Mesendoderm (in vitro differentiated cells): ENCODE data around the gene BANK1.
A peak's percentile ranks its signal among the peaks of the same experiment; 100 is the strongest.

Experiments
- DNase-seq: peaks from one replicate; pipeline ENCODE4 v3.0.0; 2013
- H2AK5ac ChIP-seq: 2 replicates; pipeline ENCODE4 v1.6.1; 2013; ENCODE audit warnings: low read length, inconsistent platforms
- H2BK120ac ChIP-seq: 2 replicates; pipeline ENCODE4 v1.6.1; 2013; ENCODE audit warnings: low read depth, mild to moderate bottlenecking, low read length, moderate library complexity, mixed read lengths
- H2BK15ac ChIP-seq: replicated peaks from 2 replicates; pipeline ENCODE4 v1.6.1; 2013; ENCODE audit warnings: low read depth, mild to moderate bottlenecking, moderate library complexity
- H2BK5ac ChIP-seq: 2 replicates; pipeline ENCODE4 v1.6.1; 2013; ENCODE audit warnings: low read length, inconsistent platforms
- H3K18ac ChIP-seq: 2 replicates; pipeline ENCODE4 v1.6.1; 2013; ENCODE audit warnings: mild to moderate bottlenecking, low read length, mixed read lengths
- H3K23ac ChIP-seq: one replicate; pipeline ENCODE4 v1.6.1; 2013; ENCODE audit warnings: low read length
- H3K27ac ChIP-seq: 2 replicates; pipeline ENCODE4 v1.5.1; 2013; ENCODE audit warnings: low read depth, mild to moderate bottlenecking, inconsistent platforms, low read length, moderate library complexity
- H3K27me3 ChIP-seq: 2 replicates; pipeline ENCODE4 v1.6.1; 2013; ENCODE audit warnings: low read length, control low read depth, mild to moderate bottlenecking, inconsistent platforms; ENCODE audit not compliant: insufficient read depth, poor library complexity
- H3K36me3 ChIP-seq: 2 replicates; pipeline ENCODE4 v1.6.1; 2013; ENCODE audit warnings: low read length, inconsistent platforms; ENCODE audit not compliant: control insufficient read depth, insufficient read depth
- H3K4ac ChIP-seq: one replicate; pipeline ENCODE4 v1.6.1; 2013; ENCODE audit warnings: low read depth, mild to moderate bottlenecking, low read length, moderate library complexity
- H3K4me1 ChIP-seq: 2 replicates; pipeline ENCODE4 v1.6.1; 2013; ENCODE audit warnings: low read depth, low read length, inconsistent platforms; ENCODE audit not compliant: control insufficient read depth
- H3K4me2 ChIP-seq: 2 replicates; pipeline ENCODE4 v1.6.1; 2013; ENCODE audit warnings: low read length
- H3K4me3 ChIP-seq: 2 replicates; pipeline ENCODE4 v1.5.1; 2013; ENCODE audit warnings: mild to moderate bottlenecking, low read length
- H3K56ac ChIP-seq: one replicate; pipeline ENCODE4 v1.6.1; 2013; ENCODE audit warnings: low read length
- H3K79me1 ChIP-seq: 2 replicates; pipeline ENCODE4 v1.6.1; 2013; ENCODE audit warnings: low read length, inconsistent platforms
- H3K79me2 ChIP-seq: 2 replicates; pipeline ENCODE4 v1.6.1; 2013; ENCODE audit warnings: mild to moderate bottlenecking, low read length; ENCODE audit not compliant: control insufficient read depth, insufficient read depth
- H3K9ac ChIP-seq: 2 replicates; pipeline ENCODE4 v1.6.1; 2013; ENCODE audit warnings: low read length, inconsistent platforms
- H4K5ac ChIP-seq: one replicate; pipeline ENCODE4 v1.6.1; 2013; ENCODE audit warnings: low read length
- H4K8ac ChIP-seq: one replicate; pipeline ENCODE4 v1.6.1; 2013; ENCODE audit warnings: low read depth, mild to moderate bottlenecking, control low read depth, low read length, moderate library complexity
- WGBS: extraction: QIAGEN DNeasy Blood & Tissue Kit; methylation state at CpG from one replicate; pipeline ENCODE4 v1.1.7; 2013; ENCODE audit warnings: low lambda C conversion rate, missing lambda C conversion rate; ENCODE audit not compliant: insufficient coverage; ENCODE audit errors: extremely low coverage; 5-methylcytosine and 5-hydroxymethylcytosine counted together

Gene BANK1

GRCh38 chr4:101795704-101796103, 5.2 kb downstream of the BANK1 start:
- Histone ChIP-seq H3K9ac (no peak overlapping the region), H3K18ac (no peak overlapping the region), H3K27me3 (no peaks in the 10 kb centered on the region), H3K4me3 (no peak overlapping the region), H2AK5ac (no peak overlapping the region), H2BK5ac (no peak overlapping the region), H3K23ac (no peak overlapping the region), H4K8ac (no peak overlapping the region), H3K27ac (no peak overlapping the region), H3K4me2 (no peak overlapping the region), H3K36me3 (no peaks in the 10 kb centered on the region), H3K4me1 (no peaks in the 10 kb centered on the region), H3K56ac (no peak overlapping the region), H3K4ac (no peak overlapping the region), H2BK120ac (no peak overlapping the region), H3K79me2 (no peaks in the 10 kb centered on the region), H2BK15ac (no peak overlapping the region), H4K5ac (no peak overlapping the region), H3K79me1 (no peaks in the 10 kb centered on the region)
- peak; percentile 26 for DNase-seq

GRCh38 chr4:101801958-101802357, 11.4 kb downstream of the BANK1 start:
- H4K5ac ChIP-seq, result no peak overlapping the region
- H3K4me1 ChIP-seq, result no peaks in the 10 kb centered on the region
- no peak overlapping the region for H3K9ac ChIP-seq
- H3K18ac ChIP-seq, result no peak overlapping the region
- H3K23ac ChIP-seq, result no peak overlapping the region
- no peak overlapping the region for H3K4ac ChIP-seq
- no peak overlapping the region for H3K4me3 ChIP-seq
- no peak overlapping the region for H3K4me2 ChIP-seq
- H2BK5ac ChIP-seq, result no peak overlapping the region
- no peaks in the 10 kb centered on the region for H3K27me3 ChIP-seq
- no CpG with 5 or more reads among the region's 3 CpGs for WGBS
- no peaks in the 10 kb centered on the region for H3K79me2 ChIP-seq
- H2BK15ac ChIP-seq, result no peak overlapping the region
- H3K27ac ChIP-seq, result no peak overlapping the region
- DNase-seq, result no peak
- no peak overlapping the region for H2BK120ac ChIP-seq
- no peak overlapping the region for H2AK5ac ChIP-seq
- no peak overlapping the region for H4K8ac ChIP-seq
- no peaks in the 10 kb centered on the region for H3K79me1 ChIP-seq
- H3K56ac ChIP-seq, result no peak overlapping the region
- no peaks in the 10 kb centered on the region for H3K36me3 ChIP-seq

DNA sequence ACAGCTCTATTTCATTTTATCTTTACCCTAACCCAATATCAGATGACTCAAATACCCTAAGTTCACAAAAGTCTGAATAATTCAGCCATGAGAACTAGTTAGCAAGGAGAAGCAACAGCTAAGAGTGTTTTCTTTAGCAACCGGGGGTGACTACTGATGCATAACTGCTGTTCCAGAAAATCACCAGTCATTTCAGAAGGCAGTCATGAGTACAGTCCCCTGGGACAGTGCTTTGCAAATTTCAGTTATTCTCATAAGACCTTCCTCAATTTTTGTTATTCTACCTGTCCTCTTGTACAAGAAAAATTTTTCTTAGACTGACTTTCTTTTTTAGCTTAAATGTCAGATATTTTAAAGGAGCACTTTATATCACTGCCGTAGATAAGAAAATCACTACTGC, 16.4 kb downstream of the BANK1 start:
- Histone ChIP-seq H3K4me3 (no peak overlapping the region), H2BK120ac (no peak overlapping the region), H3K56ac (no peak overlapping the region), H3K4ac (no peak overlapping the region), H3K4me2 (no peak overlapping the region), H3K27me3 (no peaks in the 10 kb centered on the region), H3K18ac (no peak overlapping the region), H3K4me1 (no peaks in the 10 kb centered on the region), H3K27ac (no peak overlapping the region), H2BK5ac (no peak overlapping the region), H3K9ac (no peak overlapping the region), H3K79me2 (no peaks in the 10 kb centered on the region), H3K79me1 (no peaks in the 10 kb centered on the region), H3K23ac (no peak overlapping the region), H3K36me3 (no peaks in the 10 kb centered on the region), H4K5ac (no peak overlapping the region), H2BK15ac (no peak overlapping the region), H4K8ac (no peak overlapping the region), H2AK5ac (no peak overlapping the region)
- no peak for DNase-seq
- no CpG with 5 or more reads among the region's 2 CpGs for WGBS

DNA sequence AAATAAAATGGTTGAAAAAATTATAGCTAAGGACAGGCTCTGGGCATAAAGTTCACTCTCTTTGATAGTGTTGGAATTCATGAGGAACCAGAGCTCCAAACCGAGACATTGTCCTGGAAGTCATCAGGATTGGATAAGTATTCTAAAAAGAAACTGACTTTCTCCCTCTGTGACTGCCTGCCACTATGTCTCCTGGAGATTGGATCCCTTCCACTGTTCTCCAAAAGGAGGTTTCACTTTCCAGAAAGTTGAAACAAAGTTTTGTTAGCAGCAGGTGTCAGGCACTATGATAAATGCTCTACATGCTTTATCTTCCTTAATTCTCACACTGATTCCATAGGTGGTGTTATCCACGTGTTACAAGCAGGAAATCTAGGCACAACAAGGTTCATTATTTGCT, 16.8 kb downstream of the BANK1 start:
- Histone ChIP-seq H3K4ac (no peak overlapping the region), H3K27me3 (no peaks in the 10 kb centered on the region), H2BK120ac (no peak overlapping the region), H4K5ac (no peak overlapping the region), H3K79me2 (no peaks in the 10 kb centered on the region), H2BK5ac (no peak overlapping the region), H4K8ac (no peak overlapping the region), H3K4me3 (no peak overlapping the region), H2BK15ac (no peak overlapping the region), H3K9ac (no peak overlapping the region), H3K4me1 (no peaks in the 10 kb centered on the region), H2AK5ac (no peak overlapping the region), H3K56ac (no peak overlapping the region), H3K79me1 (no peaks in the 10 kb centered on the region), H3K4me2 (no peak overlapping the region), H3K27ac (no peak overlapping the region), H3K18ac (no peak overlapping the region), H3K36me3 (no peaks in the 10 kb centered on the region), H3K23ac (no peak overlapping the region)
- DNase-seq, result no peak
- WGBS, result no CpG with 5 or more reads among the region's 2 CpGs

- H3K27me3 ChIP-seq, result no peaks in the 10 kb centered on the region
- no peak overlapping the region for H2AK5ac ChIP-seq
- no peak overlapping the region for H4K5ac ChIP-seq
- H3K79me1 ChIP-seq, result no peaks in the 10 kb centered on the region
- no peak overlapping the region for H3K56ac ChIP-seq
- no peak overlapping the region for H4K8ac ChIP-seq
- no peak overlapping the region for H3K18ac ChIP-seq
- H3K4me1 ChIP-seq, result no peaks in the 10 kb centered on the region
- H2BK5ac ChIP-seq, result no peak overlapping the region
- no peak overlapping the region for H3K4me3 ChIP-seq
- no peak overlapping the region for H2BK15ac ChIP-seq
- DNase-seq, result no peak
- no peak overlapping the region for H3K4ac ChIP-seq
- H3K4me2 ChIP-seq, result no peak overlapping the region
- H3K79me2 ChIP-seq, result no peaks in the 10 kb centered on the region
- H3K23ac ChIP-seq, result no peak overlapping the region
- WGBS, result no CpG with 5 or more reads among the region's 5 CpGs
- H2BK120ac ChIP-seq, result no peak overlapping the region
- H3K36me3 ChIP-seq, result no peaks in the 10 kb centered on the region
- H3K27ac ChIP-seq, result no peak overlapping the region
- no peak overlapping the region for H3K9ac ChIP-seq
These were observed 23.1 kb downstream of the BANK1 start for GRCh38 chr4:101813604-101814003.

- H3K27ac ChIP-seq, result no peak overlapping the region
- no peaks in the 10 kb centered on the region for H3K79me1 ChIP-seq
- no peak overlapping the region for H4K5ac ChIP-seq
- no peaks in the 10 kb centered on the region for H3K79me2 ChIP-seq
- H3K4me3 ChIP-seq, result no peak overlapping the region
- H2BK120ac ChIP-seq, result no peak overlapping the region
- no peak overlapping the region for H2BK5ac ChIP-seq
- H4K8ac ChIP-seq, result no peak overlapping the region
- no peaks in the 10 kb centered on the region for H3K36me3 ChIP-seq
- no peak overlapping the region for H3K56ac ChIP-seq
- no peak overlapping the region for H3K4ac ChIP-seq
- H3K4me1 ChIP-seq, result no peaks in the 10 kb centered on the region
- no peak overlapping the region for H3K9ac ChIP-seq
- no peak overlapping the region for H3K23ac ChIP-seq
- no peak overlapping the region for H2AK5ac ChIP-seq
- no CpG with 5 or more reads among the region's 2 CpGs for WGBS
- no peak for DNase-seq
- no peak overlapping the region for H2BK15ac ChIP-seq
- H3K4me2 ChIP-seq, result no peak overlapping the region
- no peaks in the 10 kb centered on the region for H3K27me3 ChIP-seq
- no peak overlapping the region for H3K18ac ChIP-seq
These were observed 27.8 kb downstream of the BANK1 start for GRCh38 chr4:101818362-101818761.
